ENCODE results near the gene CLSTN1.

Gene CLSTN1

GRCh38 chr1:9721606-9722377 is 102.0 kb downstream of the CLSTN1 start:
- DNase-seq (ENCODE audit: low read depth, low spot score): no peak
- peak; percentile 74 for TF ChIP-seq CTCF (IDR thresholded peaks at IDR 0.05; ENCODE audit: low read depth, low read length)
- no peak overlapping the region for H3K4me3 ChIP-seq (ENCODE audit: low read depth, low read length)
- in situ Hi-C loops (cut with HindIII; ENCODE audit: low sequenced_read_pairs): no loop called here

GRCh38 chr1:9720785-9721605 is 102.8 kb downstream of the CLSTN1 start:
- in situ Hi-C loops (cut with HindIII; ENCODE audit: low sequenced_read_pairs): no loop called here
- no peak overlapping the region for H3K4me3 ChIP-seq (ENCODE audit: low read depth, low read length)
- DNase-seq (ENCODE audit: low read depth, low spot score): no peak
- no peak for TF ChIP-seq CTCF (IDR thresholded peaks at IDR 0.05; ENCODE audit: low read depth, low read length)

- no peak for DNase-seq (ENCODE audit: low read depth, low spot score)
- no peak overlapping the region for H3K4me3 ChIP-seq (ENCODE audit: low read depth, low read length)
- in situ Hi-C loops (cut with HindIII; ENCODE audit: low sequenced_read_pairs): no loop called here
- no peak for TF ChIP-seq CTCF (IDR thresholded peaks at IDR 0.05; ENCODE audit: low read depth, low read length)
These were observed 103.6 kb downstream of the CLSTN1 start for GRCh38 chr1:9719978-9720722.

- TF ChIP-seq CTCF (IDR thresholded peaks at IDR 0.05; ENCODE audit: low read depth, low read length): no peak
- H3K4me3 ChIP-seq (ENCODE audit: low read depth, low read length): no peak overlapping the region
These were observed 105.6 kb downstream of the CLSTN1 start for GRCh38 chr1:9718006-9718680.

GRCh38 chr1:9717193-9718005 is 106.4 kb downstream of the CLSTN1 start:
- in situ Hi-C loops (cut with HindIII; ENCODE audit: low sequenced_read_pairs): no loop called here
- no peak overlapping the region for H3K4me3 ChIP-seq (ENCODE audit: low read depth, low read length)
- peak; percentile 4 for DNase-seq (ENCODE audit: low read depth, low spot score)
- no peak for TF ChIP-seq CTCF (IDR thresholded peaks at IDR 0.05; ENCODE audit: low read depth, low read length)

More at GRCh38 chr1:9718006-9718680, 105.6 kb downstream of the CLSTN1 start:
- in situ Hi-C loops (cut with HindIII; ENCODE audit: low sequenced_read_pairs): no loop called here
- no peak for DNase-seq (ENCODE audit: low read depth, low spot score)
